Measurements from ENCODE around the gene PRR16.

Gene PRR16

GRCh38 chr5:120432861-120433260 is 31.2 kb upstream of the PRR16 start:
- Histone ChIP-seq H3K9ac (no peak overlapping the region), H3K27ac (no peak overlapping the region), H3K4me3 (IDR thresholded peaks at IDR 0.05; ENCODE audit: insufficient read depth, low read depth, low read length) (no peak overlapping the region), H3K36me3 (ENCODE audit: insufficient read depth) (no peaks in the 10 kb centered on the region), H3K4me1 (ENCODE audit: low read depth, poor library complexity, severe bottlenecking) (no peaks in the 10 kb centered on the region), H2AFZ (ENCODE audit: low read depth) (no peak overlapping the region), H3K27me3 (ENCODE audit: insufficient read depth, low read depth) (no peaks in the 10 kb centered on the region), H4K20me1 (ENCODE audit: insufficient read depth) (no peaks in the 10 kb centered on the region), H3K79me2 (ENCODE audit: insufficient read depth, low read depth) (no peaks in the 10 kb centered on the region), H3K4me2 (no peak overlapping the region)
- no peak for TF ChIP-seq CTCF (conservative IDR thresholded peaks at IDR 0.05; ENCODE audit: low read depth, low read length)

DNA sequence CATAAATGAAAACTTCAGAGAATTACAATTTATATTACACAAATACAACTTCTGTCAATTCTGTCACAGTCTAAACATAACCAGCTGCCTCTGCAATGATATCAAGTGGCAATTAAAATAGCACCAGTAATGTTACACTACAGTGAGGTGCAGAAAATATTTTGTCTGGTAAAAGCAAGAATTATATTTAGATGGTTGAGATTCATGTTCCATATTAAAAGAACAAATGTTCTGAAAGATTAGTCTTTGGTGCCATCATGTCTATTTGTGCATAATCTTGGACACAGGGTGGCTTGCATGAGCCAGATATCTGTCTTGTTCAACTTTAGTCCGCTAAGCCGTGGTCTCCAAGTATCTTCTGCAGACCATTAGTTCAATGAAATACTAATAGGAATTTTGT is 29.0 kb upstream of the PRR16 start:
- H3K27ac ChIP-seq: no peak overlapping the region
- H2AFZ ChIP-seq (ENCODE audit: low read depth): no peak overlapping the region
- H3K36me3 ChIP-seq (ENCODE audit: insufficient read depth): no peaks in the 10 kb centered on the region

DNA sequence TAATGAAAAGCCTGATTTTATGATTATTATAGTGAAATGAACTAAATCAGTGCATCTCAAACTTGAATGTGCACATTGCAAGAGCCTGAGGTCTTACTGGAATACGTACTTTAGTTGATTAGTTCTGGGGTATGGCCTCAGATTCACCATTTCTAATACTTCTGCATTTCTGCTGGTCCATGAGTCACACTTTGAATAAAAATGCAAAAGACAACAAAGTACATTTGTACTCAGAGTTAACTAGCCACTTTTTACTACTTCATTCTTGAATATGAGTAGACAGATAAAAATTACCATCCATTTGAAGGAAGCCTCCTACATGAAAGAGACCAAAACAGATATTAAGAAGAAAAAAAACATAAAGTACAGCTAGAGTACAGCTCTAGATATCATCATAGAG is 27.1 kb upstream of the PRR16 start:
- TF ChIP-seq CTCF (conservative IDR thresholded peaks at IDR 0.05; ENCODE audit: low read depth, low read length): no peak

More for the DNA sequence above, 29.0 kb upstream of the PRR16 start:
- Histone ChIP-seq H3K9ac (no peak overlapping the region), H3K4me1 (ENCODE audit: low read depth, poor library complexity, severe bottlenecking) (no peaks in the 10 kb centered on the region), H3K4me3 (IDR thresholded peaks at IDR 0.05; ENCODE audit: insufficient read depth, low read depth, low read length) (no peak overlapping the region), H3K4me2 (no peak overlapping the region), H4K20me1 (ENCODE audit: insufficient read depth) (no peaks in the 10 kb centered on the region), H3K27me3 (ENCODE audit: insufficient read depth, low read depth) (no peaks in the 10 kb centered on the region), H3K79me2 (ENCODE audit: insufficient read depth, low read depth) (no peaks in the 10 kb centered on the region)
- TF ChIP-seq CTCF (conservative IDR thresholded peaks at IDR 0.05; ENCODE audit: low read depth, low read length): no peak

GRCh38 chr5:120442694-120443093 is 21.4 kb upstream of the PRR16 start:
- Histone ChIP-seq H3K27me3 (ENCODE audit: insufficient read depth, low read depth) (no peaks in the 10 kb centered on the region), H3K9ac (no peak overlapping the region), H3K36me3 (ENCODE audit: insufficient read depth) (no peaks in the 10 kb centered on the region), H3K79me2 (ENCODE audit: insufficient read depth, low read depth) (no peaks in the 10 kb centered on the region), H3K4me3 (IDR thresholded peaks at IDR 0.05; ENCODE audit: insufficient read depth, low read depth, low read length) (no peak overlapping the region), H2AFZ (ENCODE audit: low read depth) (no peak overlapping the region), H3K4me2 (no peak overlapping the region), H4K20me1 (ENCODE audit: insufficient read depth) (no peaks in the 10 kb centered on the region), H3K27ac (no peak overlapping the region), H3K4me1 (ENCODE audit: low read depth, poor library complexity, severe bottlenecking) (no peaks in the 10 kb centered on the region)
- no peak for TF ChIP-seq CTCF (conservative IDR thresholded peaks at IDR 0.05; ENCODE audit: low read depth, low read length)

More for the DNA sequence above, 27.1 kb upstream of the PRR16 start:
- Histone ChIP-seq H4K20me1 (ENCODE audit: insufficient read depth) (no peaks in the 10 kb centered on the region), H3K4me2 (no peak overlapping the region), H3K9ac (no peak overlapping the region), H3K79me2 (ENCODE audit: insufficient read depth, low read depth) (no peaks in the 10 kb centered on the region), H2AFZ (ENCODE audit: low read depth) (no peak overlapping the region), H3K27me3 (ENCODE audit: insufficient read depth, low read depth) (no peaks in the 10 kb centered on the region), H3K36me3 (ENCODE audit: insufficient read depth) (no peaks in the 10 kb centered on the region), H3K27ac (no peak overlapping the region), H3K4me3 (IDR thresholded peaks at IDR 0.05; ENCODE audit: insufficient read depth, low read depth, low read length) (no peak overlapping the region), H3K4me1 (ENCODE audit: low read depth, poor library complexity, severe bottlenecking) (no peaks in the 10 kb centered on the region)

Measured in KMS-11 (cell line).